Kidney (tissue), 14 donors: ENCODE data around the gene HSPA12A. TPM values are rescaled to one million over a fixed set of nuclear protein-coding genes. Genes with fewer than 3 reads are reported as not detected.

Experiments
- DNase-seq, 5 donors: peaks; one replicate each; pipeline ENCODE4 v3.0.0-alpha.2; 2013 to 2020
- FAIRE-seq: peaks from 2 replicates; lab custom pipeline; 2012; peaks lifted over from hg19 to GRCh38; lab: Jason Lieb, UNC
- H3K27ac ChIP-seq, 2 donors: one replicate each; pipeline ENCODE4 v1.7.0; 2013; ENCODE audit warnings: low read depth in 2 of 2, low read length in 2 of 2, inconsistent platforms in 1 of 2
- H3K27me3 ChIP-seq: one replicate; pipeline ENCODE4 v1.7.1; 2013; ENCODE audit warnings: low read length, inconsistent platforms; ENCODE audit not compliant: control insufficient read depth, insufficient read depth
- H3K36me3 ChIP-seq, 3 donors: one replicate each; pipeline versions ENCODE4 v1.7.0 to v1.7.1; 2013; ENCODE audit warnings: low read length in 3 of 3, control low read depth in 1 of 3, inconsistent platforms in 1 of 3; ENCODE audit not compliant: insufficient read depth in 3 of 3, control insufficient read depth in 2 of 3
- H3K4me1 ChIP-seq, 3 donors: one replicate each; pipeline versions ENCODE4 v1.7.0 to v1.7.1; 2013; ENCODE audit warnings: low read length in 3 of 3, inconsistent platforms in 1 of 3, low read depth in 1 of 3; ENCODE audit not compliant: control insufficient read depth in 2 of 3, insufficient read depth in 2 of 3
- H3K4me3 ChIP-seq, 3 donors: one replicate each; pipeline versions ENCODE4 v1.7.0 to v1.8.1; 2013; ENCODE audit warnings: low read length in 3 of 3, control low read depth in 1 of 3, inconsistent platforms in 1 of 3
- H3K9ac ChIP-seq, 3 donors: one replicate each; pipeline versions ENCODE4 v1.7.0 to v1.7.1; 2013; ENCODE audit warnings: low read length in 3 of 3, control low read depth in 1 of 3, inconsistent platforms in 1 of 3
- H3K9me3 ChIP-seq, 3 donors: one replicate each; pipeline versions ENCODE4 v1.7.0 to v1.7.1; 2013; ENCODE audit warnings: low read length in 3 of 3, control low read depth in 1 of 3, inconsistent platforms in 1 of 3; ENCODE audit not compliant: control insufficient read depth in 2 of 3, insufficient read depth in 1 of 3
- intact Hi-C: fragments of 100-400 bp; cut with DNase I; formaldehyde crosslinking; loops from one replicate; pipeline ENCODE4 v1.11.1; 2022
- polyA plus RNA-seq: library from polyadenylated mRNA; stranded (reverse); fragments of 350-450 nt; fragmentation: Illumina TruSeq; extraction: RNeasy Lipid Tissue Mini Kit (QIAGEN cat#74804); gene quantifications from one replicate; pipeline ENCODE4 v1.2.3, GENCODE V29; 2014; ENCODE audit warnings: low read depth, low replicate concordance; ENCODE audit not compliant: insufficient read depth
- total RNA-seq: library from RNA; stranded (reverse); fragmentation: NEBNext Ultra II Directional; extraction: Animal tissue kit (Norgen Biotek cat#: 25700); gene quantifications from one replicate; pipeline ENCODE4 v1.2.1, GENCODE V29; 2021
- TF ChIP-seq, protein P1 (sequence below): IDR thresholded peaks from 3 replicates; pipeline ENCODE4 v1.5.1; 2012; ENCODE audit warnings: mild to moderate bottlenecking, moderate library complexity, borderline replicate concordance; ENCODE audit not compliant: insufficient read depth; ENCODE audit errors: extremely low read depth
- donor health status: control.
- donor health status: control.
- donor health status: control.
- donor health status: control.
- donor health status: control.
- donor health status: DM: yes; HTN: yes; CAD: no.
- donor health status: Normal renal cell carcinoma (clear cell type).

Gene HSPA12A
- total and polyA plus RNA-seq, 2 donors from 2014 or later: 18.9 to 33.5 TPM

DNA sequence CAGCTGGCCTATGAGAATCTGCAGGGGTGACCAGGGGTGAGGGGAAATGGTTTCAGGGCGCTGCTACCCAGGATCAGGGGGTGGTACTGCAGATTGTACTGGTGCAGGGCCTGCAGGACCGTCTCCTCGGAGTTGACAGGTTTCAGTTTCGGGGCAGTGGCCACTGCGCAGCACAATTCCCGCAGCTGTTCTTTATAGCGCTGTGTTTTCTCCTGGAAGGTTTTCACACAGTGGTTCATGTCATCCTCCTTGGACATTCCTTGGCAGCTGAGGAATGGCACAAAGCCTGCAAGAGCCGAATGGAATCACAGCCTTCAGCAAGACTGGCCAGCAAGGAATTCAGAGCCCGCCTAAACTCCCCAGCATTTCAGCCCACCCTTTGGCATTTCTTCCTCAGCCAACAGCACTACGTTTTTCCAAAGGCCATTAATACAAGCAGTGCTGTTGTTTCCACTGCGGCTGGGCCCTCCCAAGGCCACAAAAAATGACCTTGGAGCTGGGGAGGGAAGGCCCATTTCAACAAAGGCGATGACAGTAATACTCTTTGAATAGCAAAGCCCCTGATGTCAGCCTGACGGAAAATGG, 76.7 kb downstream of the HSPA12A start:
- peak in 2 of 5 donors; percentile 27 to 52 for DNase-seq

DNA sequence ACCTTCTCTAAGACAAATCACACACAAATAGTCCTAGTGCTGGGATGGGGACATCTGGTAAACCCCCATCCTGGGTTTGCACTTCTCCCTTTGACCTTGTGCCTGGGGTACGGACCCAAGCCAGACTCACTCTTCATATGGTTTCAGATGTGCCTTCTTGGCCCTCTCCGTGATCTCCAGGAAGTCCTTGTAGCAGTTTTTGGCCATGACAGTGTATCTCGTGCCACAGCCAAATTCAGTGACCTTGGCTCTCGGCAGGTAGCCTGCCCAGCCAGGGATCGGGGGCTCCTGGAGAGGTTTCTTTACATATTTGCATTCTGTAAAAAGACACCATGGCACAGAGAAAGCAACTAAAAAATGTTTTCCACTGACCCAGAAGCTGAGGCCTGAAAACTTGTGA, 77.7 kb downstream of the HSPA12A start:
- H3K36me3 ChIP-seq: no peaks in the 10 kb centered on the region
- FAIRE-seq (no peak), DNase-seq (no peak)
- intact Hi-C loops: no loop called here
- no peak overlapping the region for H3K9ac ChIP-seq
- no peak overlapping the region for H3K27ac ChIP-seq
- no peaks in the 10 kb centered on the region for H3K27me3 ChIP-seq
- TF ChIP-seq, protein P1, sequence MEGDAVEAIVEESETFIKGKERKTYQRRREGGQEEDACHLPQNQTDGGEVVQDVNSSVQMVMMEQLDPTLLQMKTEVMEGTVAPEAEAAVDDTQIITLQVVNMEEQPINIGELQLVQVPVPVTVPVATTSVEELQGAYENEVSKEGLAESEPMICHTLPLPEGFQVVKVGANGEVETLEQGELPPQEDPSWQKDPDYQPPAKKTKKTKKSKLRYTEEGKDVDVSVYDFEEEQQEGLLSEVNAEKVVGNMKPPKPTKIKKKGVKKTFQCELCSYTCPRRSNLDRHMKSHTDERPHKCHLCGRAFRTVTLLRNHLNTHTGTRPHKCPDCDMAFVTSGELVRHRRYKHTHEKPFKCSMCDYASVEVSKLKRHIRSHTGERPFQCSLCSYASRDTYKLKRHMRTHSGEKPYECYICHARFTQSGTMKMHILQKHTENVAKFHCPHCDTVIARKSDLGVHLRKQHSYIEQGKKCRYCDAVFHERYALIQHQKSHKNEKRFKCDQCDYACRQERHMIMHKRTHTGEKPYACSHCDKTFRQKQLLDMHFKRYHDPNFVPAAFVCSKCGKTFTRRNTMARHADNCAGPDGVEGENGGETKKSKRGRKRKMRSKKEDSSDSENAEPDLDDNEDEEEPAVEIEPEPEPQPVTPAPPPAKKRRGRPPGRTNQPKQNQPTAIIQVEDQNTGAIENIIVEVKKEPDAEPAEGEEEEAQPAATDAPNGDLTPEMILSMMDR: no peak
- H3K4me3 ChIP-seq: no peak overlapping the region
- H3K4me1 ChIP-seq: no peaks in the 10 kb centered on the region
- H3K9me3 ChIP-seq: no peaks in the 10 kb centered on the region

More for the DNA sequence above, 76.7 kb downstream of the HSPA12A start:
- intact Hi-C loops: no loop called here
- TF ChIP-seq, protein P1: no peak
- Histone ChIP-seq H3K27ac (no peak overlapping the region), H3K9me3 (no peaks in the 10 kb centered on the region), H3K36me3 (no peaks in the 10 kb centered on the region), H3K4me1 (no peaks in the 10 kb centered on the region), H3K9ac (no peak overlapping the region), H3K4me3 (no peak overlapping the region), H3K27me3 (no peaks in the 10 kb centered on the region)
- FAIRE-seq: no peak

DNA sequence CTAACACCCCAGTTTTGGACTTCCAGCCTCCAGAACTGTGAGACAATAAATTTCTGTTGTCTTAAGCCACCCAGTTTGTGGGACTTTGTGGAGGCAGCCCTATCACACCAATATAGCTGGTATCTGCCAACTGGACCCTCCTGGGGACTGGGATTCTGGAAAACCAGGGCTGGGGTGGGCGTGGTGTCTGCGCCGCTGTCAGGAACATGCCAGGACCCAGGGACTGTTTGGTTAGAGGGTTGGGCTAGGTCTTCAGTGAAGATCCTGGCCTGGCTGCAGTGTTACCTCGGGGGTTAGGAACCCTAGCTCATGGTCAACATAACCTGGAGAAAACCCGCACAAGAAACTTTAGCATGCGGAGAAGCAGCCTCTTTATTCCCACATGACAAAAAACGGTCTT, 79.0 kb downstream of the HSPA12A start:
- no peaks in the 10 kb centered on the region for H3K4me1 ChIP-seq
- intact Hi-C loops: no loop called here
- H3K27me3 ChIP-seq: no peaks in the 10 kb centered on the region
- H3K9me3 ChIP-seq: no peaks in the 10 kb centered on the region
- H3K36me3 ChIP-seq: no peaks in the 10 kb centered on the region
- no peak for FAIRE-seq
- DNase-seq: no peak
- TF ChIP-seq, protein P1: no peak
- no peak overlapping the region for H3K4me3 ChIP-seq
- H3K9ac ChIP-seq: no peak overlapping the region
- H3K27ac ChIP-seq: no peak overlapping the region

DNA sequence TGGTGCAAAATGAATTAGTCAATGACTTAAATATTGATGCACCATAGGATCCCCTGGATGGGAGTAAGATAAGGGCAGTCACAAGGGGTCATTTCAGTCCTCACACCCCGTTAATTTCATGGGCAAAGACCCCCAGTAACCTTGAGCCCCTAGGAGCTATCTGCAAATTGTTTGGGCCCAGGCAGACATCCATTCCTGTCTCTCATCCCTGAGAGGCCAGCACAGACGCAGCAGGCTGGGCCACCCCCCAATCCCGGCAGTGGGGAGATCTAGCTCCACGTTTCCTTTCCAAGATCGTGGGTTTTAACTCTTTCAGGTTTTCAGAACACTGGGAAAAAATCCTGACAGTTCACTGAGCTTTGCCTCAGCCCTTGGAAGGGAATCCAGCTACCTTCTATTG, 81.5 kb downstream of the HSPA12A start:
- no peak overlapping the region for H3K9ac ChIP-seq
- H3K27me3 ChIP-seq: no peaks in the 10 kb centered on the region
- intact Hi-C loops: no loop called here
- FAIRE-seq (no peak), DNase-seq (no peak)
- H3K27ac ChIP-seq: no peak overlapping the region
- H3K4me3 ChIP-seq: no peak overlapping the region
- H3K9me3 ChIP-seq: no peaks in the 10 kb centered on the region
- no peaks in the 10 kb centered on the region for H3K4me1 ChIP-seq
- no peaks in the 10 kb centered on the region for H3K36me3 ChIP-seq
- TF ChIP-seq, protein P1: no peak
